Esophagus squamous epithelium (tissue), 4 donors: ENCODE measurements around the gene AHSP.

ENCODE experiments used
- CTCF ChIP-seq, 6 experiments: fragments of 450-650 bp in 4 of 6; fragments of 200-600 bp in 2 of 6; sonication (generic) in 2 of 6; IDR thresholded peaks; one replicate each; pipeline ENCODE4 v1.5.1; 2016 to 2019; ENCODE audit warnings: antibody characterized with exemption in 6 of 6, mild to moderate bottlenecking in 4 of 6, moderate library complexity in 4 of 6
- POLR2A ChIP-seq, 4 donors: fragments of 450-650 bp; IDR thresholded peaks; one replicate each; pipeline ENCODE4 v1.6.1; 2017; ENCODE audit warnings: antibody characterized with exemption in 4 of 4, mild to moderate bottlenecking in 4 of 4, moderate library complexity in 3 of 4

- TF ChIP-seq CTCF (IDR thresholded peaks at IDR 0.05) (no peak), POLR2A (IDR thresholded peaks at IDR 0.05) (no peak)
Measured at GRCh38 chr16:31531096-31531495, 3.4 kb downstream of the AHSP start.
